Activated CD4-positive, CD25-positive, alpha-beta regulatory T cell treated with anti-CD3 and anti-CD28 coated beads, Interleukin-2, amount 50 U/mL, for 72 hours (primary cell): Measurements from ENCODE around the gene RHOXF2.
"Not testable (repeated sequence)": the region's sequence is repeated elsewhere in the genome, so short reads cannot be mapped to it uniquely, and the experiment has no call there.

Source experiments
- DNase-seq: peaks from one replicate; pipeline ENCODE4 v3.0.0; 2021

The RHOXF2 gene, protein sequence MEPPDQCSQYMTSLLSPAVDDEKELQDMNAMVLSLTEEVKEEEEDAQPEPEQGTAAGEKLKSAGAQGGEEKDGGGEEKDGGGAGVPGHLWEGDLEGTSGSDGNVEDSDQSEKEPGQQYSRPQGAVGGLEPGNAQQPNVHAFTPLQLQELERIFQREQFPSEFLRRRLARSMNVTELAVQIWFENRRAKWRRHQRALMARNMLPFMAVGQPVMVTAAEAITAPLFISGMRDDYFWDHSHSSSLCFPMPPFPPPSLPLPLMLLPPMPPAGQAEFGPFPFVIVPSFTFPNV

GRCh38 chrX:120158313-120158712 lies at the start of gene RHOXF2:
Gene RHOXF2, plus strand, starts transcription at chrX:120158613. Its CDS starts 138 bp downstream, at chrX:120158751.
- DNase-seq: not testable (repeated sequence)

- DNase-seq: no peak
These were observed 49.0 kb upstream of the RHOXF2 start for GRCh38 chrX:120109378-120109777.

GRCh38 chrX:120111611-120112010 lies 46.8 kb upstream of the RHOXF2 start:
- no peak for DNase-seq

DNA sequence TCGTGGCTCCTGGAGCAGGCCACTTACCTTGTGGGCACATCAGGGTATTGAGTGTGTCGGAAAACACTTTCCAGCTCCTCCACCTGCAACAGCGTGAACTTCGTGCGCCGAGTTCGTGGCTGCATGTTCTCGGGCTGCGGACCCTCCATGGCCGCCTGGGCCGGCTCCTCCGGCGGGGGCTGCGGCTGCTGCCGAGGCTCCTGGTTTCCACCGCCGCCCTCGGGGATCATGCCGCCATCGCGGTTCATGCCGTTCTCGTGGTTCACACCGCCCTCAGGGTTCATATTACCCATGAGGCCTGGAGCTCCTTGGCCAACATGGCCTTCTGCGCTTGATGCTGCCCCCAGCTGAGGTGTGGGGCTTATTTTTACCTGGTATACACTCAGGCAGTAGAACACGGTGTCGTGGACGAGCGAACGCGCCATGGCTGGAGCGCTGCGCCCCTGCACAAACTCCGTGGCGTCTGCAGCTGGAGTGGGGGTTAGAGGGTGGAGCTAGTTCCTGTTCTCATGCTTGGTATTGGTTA lies 42.9 kb upstream of the RHOXF2 start, which contains the start of gene RHOXF1:
RHOXF1 (minus strand) TSS at position 476 of the 526 bp plus-strand sequence; CDS start at position 425, 51 bp downstream.
- DNase-seq: no peak

- DNase-seq: no peak
These were observed 38.2 kb upstream of the RHOXF2 start for GRCh38 chrX:120120223-120120622.

DNA sequence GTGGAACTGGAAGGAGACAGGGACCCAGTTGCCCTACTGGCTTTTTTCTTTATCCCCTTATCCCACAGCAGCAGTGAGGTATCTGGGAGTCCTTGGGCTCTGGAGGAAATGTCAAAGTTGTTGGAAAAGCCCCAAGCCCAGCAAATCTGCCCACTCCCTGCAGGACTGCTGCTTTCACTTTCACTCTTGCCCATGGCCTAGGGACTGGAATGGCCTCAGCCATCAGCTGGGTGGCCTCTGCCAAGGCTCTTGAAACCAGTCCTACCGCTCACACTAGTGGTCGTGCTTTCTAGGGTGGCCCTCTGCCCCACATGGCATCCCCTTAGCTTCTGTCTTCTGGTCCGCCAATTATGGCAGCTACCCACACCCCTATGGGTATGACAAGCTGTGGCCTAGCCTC lies 33.0 kb upstream of the RHOXF2 start:
- no peak for DNase-seq

DNA sequence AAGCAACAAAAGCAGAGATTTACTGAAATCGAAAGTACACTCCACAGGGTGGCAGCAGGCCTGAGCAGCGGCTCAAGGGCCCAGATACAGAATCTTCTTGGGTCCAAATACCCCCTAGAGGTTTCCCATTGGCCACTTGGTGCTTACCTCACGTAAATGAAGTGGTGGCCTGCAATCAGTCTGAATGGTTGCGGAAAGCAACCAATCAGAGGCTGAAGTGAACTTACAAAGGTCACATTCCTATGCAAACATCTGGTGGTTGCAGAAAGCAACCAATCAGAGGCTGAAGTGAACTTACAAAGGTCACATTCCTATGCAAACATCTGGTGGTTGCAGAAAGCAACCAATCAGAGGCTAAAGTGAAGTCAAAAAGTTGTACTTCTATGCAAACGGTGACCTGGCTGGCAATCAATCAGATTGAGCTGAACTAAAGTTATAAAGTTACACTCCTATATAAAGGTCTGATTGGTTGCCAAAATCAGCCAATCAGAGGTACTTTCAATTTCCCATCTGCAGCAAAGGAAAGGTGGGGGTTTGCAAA lies 30.0 kb upstream of the RHOXF2 start:
- DNase-seq: not testable (repeated sequence)

DNA sequence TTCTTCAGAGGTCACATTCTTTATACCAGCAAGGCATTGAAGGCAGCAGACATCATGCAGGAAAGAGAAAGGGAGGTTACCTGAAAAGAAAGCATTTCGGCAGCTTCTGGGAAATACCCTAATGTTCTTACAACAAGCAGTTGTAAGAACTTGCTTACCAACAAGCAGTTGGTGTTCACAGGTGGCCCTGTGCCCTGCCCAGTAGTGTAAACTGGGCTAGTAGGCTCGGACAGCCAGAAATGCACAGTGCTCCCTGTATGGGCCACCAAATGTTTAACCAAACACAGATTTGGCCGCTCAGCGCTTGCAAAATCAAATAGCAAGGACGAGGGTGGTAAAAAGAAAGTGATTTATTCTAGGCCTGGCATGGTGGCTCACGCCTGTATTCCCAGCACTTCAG lies 22.3 kb upstream of the RHOXF2 start:
- DNase-seq: no peak

- DNase-seq: no peak
These were observed 21.6 kb upstream of the RHOXF2 start for GRCh38 chrX:120136840-120137239.

GRCh38 chrX:120137439-120137838 lies 21.0 kb upstream of the RHOXF2 start:
- DNase-seq: no peak

DNA sequence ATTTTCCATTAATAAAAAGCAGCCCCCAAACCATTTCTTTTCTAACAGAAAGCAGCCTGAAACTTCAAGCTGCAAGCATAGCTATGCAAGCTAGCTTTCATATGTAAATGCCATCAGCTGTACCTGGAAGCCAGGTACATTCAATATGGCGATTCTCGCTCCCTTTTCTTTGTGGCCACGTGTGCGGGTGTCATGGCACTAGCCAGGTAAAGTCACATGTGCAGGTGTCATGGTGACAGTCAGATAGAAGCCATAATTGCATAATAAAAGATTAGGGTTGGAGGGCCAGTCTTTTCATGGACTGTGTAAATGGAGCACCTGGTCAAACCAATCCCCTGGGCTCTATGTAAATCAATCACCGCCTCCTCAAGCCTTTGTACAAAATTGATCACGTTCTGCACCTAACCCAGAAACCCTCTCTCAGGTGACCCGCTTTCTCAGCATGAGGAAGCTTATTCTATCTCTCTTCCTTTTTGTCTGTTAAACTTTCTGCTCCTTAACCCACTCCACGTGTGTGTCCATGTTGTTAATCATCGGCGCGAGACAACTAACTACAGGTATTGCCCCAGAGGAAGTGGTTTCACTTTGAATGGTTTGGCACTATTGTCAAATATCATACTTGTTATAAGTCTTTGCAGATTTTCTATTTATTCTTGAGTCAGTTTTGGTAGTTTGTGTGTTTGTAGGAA lies 18.0 kb upstream of the RHOXF2 start:
- no peak for DNase-seq

- DNase-seq: no peak
These were observed 14.1 kb upstream of the RHOXF2 start for GRCh38 chrX:120144178-120144844.

DNA sequence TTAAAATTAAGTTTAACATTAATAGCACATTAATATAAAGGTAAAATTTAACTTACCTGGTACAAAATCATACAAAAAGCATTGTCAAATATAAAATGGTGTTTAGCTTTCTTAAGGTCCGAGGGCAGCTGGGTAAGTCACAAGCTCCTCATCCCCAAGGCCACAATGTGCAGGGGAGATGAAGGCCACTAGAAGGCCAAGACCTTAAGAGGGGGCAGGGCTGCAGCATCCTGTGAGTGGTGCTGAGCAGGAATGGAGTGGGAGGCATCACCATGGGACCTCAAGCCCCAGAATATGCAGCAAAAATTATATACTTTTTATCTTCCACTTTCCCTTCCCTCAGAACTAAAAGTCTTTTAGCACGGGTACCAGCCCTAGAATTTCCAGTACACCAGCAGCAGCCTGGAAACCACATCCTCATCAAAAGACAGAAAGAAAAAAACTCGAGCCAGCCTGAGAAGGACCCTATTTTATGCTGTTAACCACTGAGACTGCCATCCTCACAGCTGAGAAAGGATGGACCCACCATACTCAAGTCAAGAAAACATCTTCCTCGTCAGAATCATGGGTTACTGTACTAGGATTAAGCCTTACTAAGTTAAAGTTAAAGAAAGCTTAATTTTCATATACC lies 13.0 kb upstream of the RHOXF2 start:
- no peak for DNase-seq

- not testable (repeated sequence) for DNase-seq
These were observed 12.1 kb upstream of the RHOXF2 start for GRCh38 chrX:120146323-120146722.

- DNase-seq: no peak
These were observed 10.9 kb upstream of the RHOXF2 start for GRCh38 chrX:120147537-120147936.

GRCh38 chrX:120150109-120150744 lies 8.2 kb upstream of the RHOXF2 start:
- not testable (repeated sequence) for DNase-seq

DNA sequence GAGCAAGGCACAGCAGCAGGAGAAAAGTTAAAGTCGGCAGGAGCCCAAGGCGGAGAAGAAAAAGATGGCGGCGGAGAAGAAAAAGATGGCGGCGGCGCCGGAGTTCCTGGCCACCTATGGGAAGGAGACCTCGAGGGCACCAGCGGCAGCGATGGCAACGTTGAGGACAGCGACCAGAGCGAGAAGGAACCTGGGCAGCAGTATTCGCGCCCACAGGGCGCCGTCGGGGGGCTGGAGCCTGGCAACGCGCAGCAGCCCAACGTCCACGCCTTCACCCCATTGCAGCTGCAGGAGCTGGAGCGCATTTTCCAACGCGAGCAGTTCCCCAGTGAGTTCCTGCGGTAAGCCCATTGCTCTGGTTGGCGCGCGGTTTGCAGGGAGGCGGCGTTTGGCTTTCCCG lies 673 bp downstream of the RHOXF2 start:
- not testable (repeated sequence) for DNase-seq

DNA sequence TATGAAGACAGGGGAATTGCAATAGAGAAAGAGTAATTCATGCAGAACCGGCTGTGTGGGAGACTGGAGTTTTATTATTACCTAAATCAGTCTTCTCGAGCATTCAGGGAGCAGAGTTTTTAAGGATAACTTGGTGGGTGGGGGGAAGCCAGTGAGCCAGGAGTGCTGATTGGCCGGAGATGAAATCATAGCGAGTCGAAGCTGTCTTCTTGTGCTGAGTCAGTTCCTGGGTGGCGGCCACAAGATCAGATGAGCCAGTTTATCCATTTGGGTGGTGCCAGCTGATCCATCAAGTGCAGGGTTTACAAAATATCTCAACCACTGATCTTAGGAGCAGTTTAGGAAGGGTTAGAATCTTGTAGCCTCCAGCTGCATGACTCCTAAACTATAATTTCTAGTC lies 34.8 kb downstream of the RHOXF2 start:
- DNase-seq: not testable (repeated sequence)

GRCh38 chrX:120193720-120194119 lies 35.3 kb downstream of the RHOXF2 start:
- DNase-seq: not testable (repeated sequence)

GRCh38 chrX:120195786-120196185 lies 37.4 kb downstream of the RHOXF2 start:
- not testable (repeated sequence) for DNase-seq

DNA sequence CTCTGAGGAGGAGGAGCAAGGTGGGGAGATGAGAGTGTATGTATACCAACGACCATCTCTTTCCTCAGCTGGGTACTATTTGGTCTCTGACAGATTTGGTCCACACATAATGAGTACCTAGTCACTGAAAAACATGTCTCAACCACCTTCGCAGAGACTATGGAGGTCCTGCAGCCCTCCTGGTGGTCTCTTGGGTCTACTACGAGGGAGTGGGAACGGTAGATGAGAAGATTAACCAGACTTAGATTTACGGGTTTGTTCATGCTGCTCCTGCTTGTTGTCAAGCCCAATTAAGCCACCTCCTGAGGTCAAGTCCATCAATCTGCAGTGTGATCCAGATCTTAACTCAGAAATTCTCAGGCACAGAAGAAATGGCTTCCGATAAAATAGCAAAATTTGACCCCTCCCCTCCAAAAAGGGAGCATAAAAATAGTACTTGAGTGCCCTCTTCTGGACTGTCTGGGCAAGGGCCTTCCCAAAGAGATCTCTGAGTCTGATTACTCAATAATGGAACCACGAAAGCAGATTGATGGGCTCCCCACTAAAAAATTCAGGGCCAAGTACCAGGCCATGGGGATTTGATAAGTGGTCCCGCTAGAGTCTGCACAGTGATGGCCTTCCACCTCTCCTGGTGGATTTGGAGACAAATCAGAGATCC lies 38.3 kb downstream of the RHOXF2 start:
- not testable (repeated sequence) for DNase-seq

GRCh38 chrX:120200851-120201250 lies 42.4 kb downstream of the RHOXF2 start:
- DNase-seq: no peak
